OCI-M2 (cell line): ENCODE results near the gene OR1L4.

ENCODE experiments used
- DNase-seq: peaks from one replicate; lab custom pipeline; 2025; ENCODE audit not compliant: unreplicated experiment; lab: John Stamatoyannopoulos, UW

The OR1L4 gene

GRCh38 chr9:122723690-122724089 lies at the start of gene OR1L4:
Gene OR1L4, plus strand, starts transcription at chr9:122723990. Its CDS starts 0 bp downstream, at chr9:122723990.
- DNase-seq: no peak

GRCh38 chr9:122684851-122685250 lies 38.9 kb upstream of the OR1L4 start:
- no peak for DNase-seq

GRCh38 chr9:122695696-122696095 lies 28.1 kb upstream of the OR1L4 start:
- DNase-seq: no peak

- DNase-seq: no peak
These were observed 5.8 kb upstream of the OR1L4 start for GRCh38 chr9:122718038-122718437.

- DNase-seq: no peak
These were observed 4.6 kb upstream of the OR1L4 start for GRCh38 chr9:122719218-122719617.

GRCh38 chr9:122742003-122742402 lies 18.2 kb downstream of the OR1L4 start, which contains the start of gene OR1L6:
Gene OR1L6, plus strand, starts transcription at chr9:122742303. Its CDS starts 7,545 bp downstream, at chr9:122749848.
- DNase-seq: no peak

GRCh38 chr9:122754825-122755224 lies 31.0 kb downstream of the OR1L4 start:
- DNase-seq: no peak

GRCh38 chr9:122767817-122768216 lies 44.0 kb downstream of the OR1L4 start:
- DNase-seq: no peak
